IMR-90 (cell line): ENCODE data around the gene ZYG11B. TPM values are rescaled to one million over a fixed set of nuclear protein-coding genes. Genes with fewer than 3 reads are reported as not detected.

Source experiments
- ATAC-seq: fragments of 200-7000 bp; cut with Tn5 transposase; 2 replicates; pipeline ENCODE4 v1.9.1; 2020; ENCODE audit warnings: low read depth, mild to moderate bottlenecking, moderate library complexity
- BruUV-seq: library from RNA; stranded (reverse); fragments of 400-500 nt; replicated peaks from 2 replicates; lab custom pipeline; 2021; lab: Mats Ljungman, UMichigan
- CTCF ChIA-PET: fragments of 300-600 bp; formaldehyde crosslinking; extraction: SDS; loops from one replicate; lab custom pipeline; 2021; ENCODE audit warnings: antibody characterized with exemption; lab: Yijun Ruan, JAX
- POLR2A ChIA-PET: fragments of 300-600 bp; sonication (Branson Sonifier 250); formaldehyde crosslinking; loops from one replicate; lab custom pipeline; 2022; ENCODE audit warnings: antibody characterized with exemption; ENCODE audit not compliant: unreplicated experiment; lab: Charles Lee
- DNase-seq: peaks from one replicate; pipeline ENCODE4 v3.0.0; 2013
- H2AFZ ChIP-seq: replicated peaks from 2 replicates; pipeline ENCODE3; 2013; ENCODE audit warnings: low read length, mild to moderate bottlenecking; ENCODE audit not compliant: poor library complexity
- H2AK5ac ChIP-seq: 2 replicates; pipeline ENCODE4 v1.6.1; 2013; ENCODE audit warnings: low read depth, low read length, inconsistent platforms
- H2AK9ac ChIP-seq: replicated peaks from 2 replicates; pipeline ENCODE3; 2013; ENCODE audit warnings: mild to moderate bottlenecking, low read depth, low read length, moderate library complexity; ENCODE audit not compliant: poor library complexity
- H2BK120ac ChIP-seq: 2 replicates; pipeline ENCODE4 v1.6.1; 2013; ENCODE audit warnings: low read depth, low read length, inconsistent platforms
- H2BK15ac ChIP-seq: 3 replicates; pipeline ENCODE4 v1.6.1; 2013; ENCODE audit warnings: low read depth, low read length, inconsistent platforms
- H2BK20ac ChIP-seq: 2 replicates; pipeline ENCODE4 v1.6.1; 2013; ENCODE audit warnings: low read depth, mild to moderate bottlenecking, inconsistent platforms, low read length, moderate library complexity
- H2BK5ac ChIP-seq: 2 replicates; pipeline ENCODE4 v1.6.1; 2013; ENCODE audit warnings: mild to moderate bottlenecking, low read depth, low read length, inconsistent platforms; ENCODE audit not compliant: poor library complexity, severe bottlenecking
- H3K14ac ChIP-seq: replicated peaks from 2 replicates; pipeline ENCODE4 v1.6.1; 2013; ENCODE audit warnings: low read depth, low read length, inconsistent platforms
- H3K18ac ChIP-seq: 2 replicates; pipeline ENCODE4 v1.6.1; 2013; ENCODE audit warnings: low read depth, low read length, control low read depth
- H3K23ac ChIP-seq: 2 replicates; pipeline ENCODE4 v1.6.1; 2013; ENCODE audit warnings: low read depth, low read length, inconsistent platforms
- H3K27ac ChIP-seq: 2 replicates; pipeline ENCODE4 v1.5.1; 2013; ENCODE audit warnings: mild to moderate bottlenecking, control low read depth, low read length; ENCODE audit not compliant: insufficient read depth
- H3K27me3 ChIP-seq: 2 replicates; pipeline ENCODE4 v1.6.1; 2013; ENCODE audit warnings: low read length; ENCODE audit not compliant: control insufficient read depth, insufficient read depth
- H3K36me3 ChIP-seq: 2 replicates; pipeline ENCODE4 v1.6.1; 2013; ENCODE audit warnings: low read length, mixed read lengths; ENCODE audit not compliant: control insufficient read depth, insufficient read depth
- H3K4ac ChIP-seq: 2 replicates; pipeline ENCODE4 v1.6.1; 2013; ENCODE audit warnings: low read depth, low read length, inconsistent platforms
- H3K4me1 ChIP-seq: 2 replicates; pipeline ENCODE4 v1.6.1; 2013; ENCODE audit warnings: low read length, mixed read lengths; ENCODE audit not compliant: control insufficient read depth, insufficient read depth
- H3K4me2 ChIP-seq: 2 replicates; pipeline ENCODE4 v1.6.1; 2013; ENCODE audit warnings: low read depth, mild to moderate bottlenecking, control low read depth, low read length, moderate library complexity
- H3K4me3 ChIP-seq: 2 replicates; pipeline ENCODE4 v1.5.1; 2013; ENCODE audit warnings: low read depth, mild to moderate bottlenecking, control low read depth, low read length, moderate library complexity; ENCODE audit not compliant: insufficient read depth
- H3K56ac ChIP-seq: 2 replicates; pipeline ENCODE4 v1.6.1; 2013; ENCODE audit warnings: low read length, inconsistent platforms; ENCODE audit not compliant: insufficient read depth; ENCODE audit errors: extremely low read depth
- H3K79me1 ChIP-seq, 2 experiments: 2 replicates each; pipeline ENCODE4 v1.6.1; 2013; ENCODE audit warnings: low read length in 2 of 2, inconsistent platforms in 1 of 2, low read depth in 1 of 2
- H3K9ac ChIP-seq: 2 replicates; pipeline ENCODE4 v1.6.1; 2013; ENCODE audit warnings: low read depth, low read length, control low read depth
- H3K9me1 ChIP-seq: 2 replicates; pipeline ENCODE4 v1.6.1; 2013; ENCODE audit warnings: low read length, inconsistent platforms; ENCODE audit not compliant: insufficient read depth
- H3K9me3 ChIP-seq: 2 replicates; pipeline ENCODE4 v1.6.1; 2013; ENCODE audit warnings: low read length; ENCODE audit not compliant: control insufficient read depth, insufficient read depth
- H4K20me1 ChIP-seq: 2 replicates; pipeline ENCODE4 v1.6.1; 2013; ENCODE audit warnings: low read length, inconsistent platforms; ENCODE audit not compliant: insufficient read depth
- H4K5ac ChIP-seq: 2 replicates; pipeline ENCODE4 v1.6.1; 2013; ENCODE audit warnings: mild to moderate bottlenecking, low read depth, low read length, control low read depth
- H4K8ac ChIP-seq, 2 experiments: 2 replicates each; pipeline ENCODE4 v1.6.1; 2013; ENCODE audit warnings: low read depth in 2 of 2, low read length in 2 of 2, control low read depth in 1 of 2, inconsistent platforms in 1 of 2
- H4K91ac ChIP-seq: 2 replicates; pipeline ENCODE4 v1.6.1; 2013; ENCODE audit warnings: low read depth, low read length, inconsistent platforms; ENCODE audit not compliant: insufficient read depth
- BHLHE40 ChIP-seq: fragments of 150-350 bp; IDR thresholded peaks from 2 replicates; pipeline ENCODE4 v1.6.1; 2016; ENCODE audit warnings: mild to moderate bottlenecking, low read depth, low read length
- CHD1 ChIP-seq: IDR thresholded peaks from 2 replicates; pipeline ENCODE4 v1.6.1; 2012; ENCODE audit warnings: low read depth, low read length, improper control_type of control experiment
- MAFK ChIP-seq: IDR thresholded peaks from 2 replicates; pipeline ENCODE4 v1.6.1; 2012; ENCODE audit warnings: low read depth, low read length, improper control_type of control experiment
- MAZ ChIP-seq: IDR thresholded peaks from 2 replicates; pipeline ENCODE4 v1.6.1; 2012; ENCODE audit warnings: low read depth, mild to moderate bottlenecking, low read length, improper control_type of control experiment, moderate library complexity, borderline replicate concordance
- MXI1 ChIP-seq: IDR thresholded peaks from 2 replicates; pipeline ENCODE4 v1.6.1; 2012; ENCODE audit warnings: low read depth, mild to moderate bottlenecking, low read length, moderate library complexity, borderline replicate concordance
- NFE2L2 ChIP-seq: fragments of 150-350 bp; IDR thresholded peaks from 2 replicates; pipeline ENCODE4 v1.6.1; 2016; ENCODE audit warnings: low read depth, mild to moderate bottlenecking, low read length
- RAD21 ChIP-seq: IDR thresholded peaks from 2 replicates; pipeline ENCODE4 v1.6.1; 2012; ENCODE audit warnings: low read length, improper control_type of control experiment
- SMC3 ChIP-seq: fragments of 150-350 bp; IDR thresholded peaks from 2 replicates; pipeline ENCODE4 v1.6.1; 2016; ENCODE audit warnings: low read depth, mild to moderate bottlenecking, antibody characterized with exemption, low read length, moderate library complexity
- WGBS, 2 experiments: methylation state at CpG; one replicate each; pipeline versions ENCODE4 v1.1.5 to v1.1.7; 2013; ENCODE audit warnings: missing lambda C conversion rate in 2 of 2; ENCODE audit not compliant: insufficient read length in 1 of 2; ENCODE audit errors: extremely low coverage in 2 of 2; 5-methylcytosine and 5-hydroxymethylcytosine counted together
- dilution Hi-C: fragments of 300-500 bp; cut with HindIII; formaldehyde crosslinking; loops from one replicate; pipeline ENCODE4 v1.14.3; 2018; ENCODE audit warnings: low sequenced_read_pairs; ENCODE audit not compliant: unreplicated experiment
- in situ Hi-C: fragments of 300-500 bp; cut with MboI; formaldehyde crosslinking; loops from 3 replicates; pipeline ENCODE4 v1.14.3; 2019; ENCODE audit warnings: low sequenced_read_pairs, inconsistent platforms, mixed read lengths
- intact Hi-C: fragments of 100-400 bp; cut with micrococcal nuclease; formaldehyde crosslinking; loops from 2 replicates; pipeline ENCODE4 v1.10.0; 2022
- polyA plus RNA-seq, 3 experiments: library from polyadenylated mRNA; depleted of rRNA; stranded (reverse); fragments of >200 nt; gene quantifications; 2 replicates each; pipeline ENCODE4 v1.2.3, GENCODE V29; 2012; ENCODE audit warnings: low replicate concordance in 1 of 3
- total RNA-seq: library from RNA; depleted of rRNA; stranded (reverse); fragments of >200 nt; gene quantifications from 2 replicates; pipeline ENCODE4 v1.2.3, GENCODE V29; 2012
- TF ChIP-seq, protein P1 (sequence below): fragments of 150-350 bp; IDR thresholded peaks from 2 replicates; pipeline ENCODE4 v1.6.1; 2016; ENCODE audit warnings: low read depth, mild to moderate bottlenecking, low read length, moderate library complexity, borderline replicate concordance

The ZYG11B gene
- total and polyA plus RNA-seq, 2 of the 4 experiments (the other 2 are of a cell fraction) = 8.1 to 55.2 TPM

DNA sequence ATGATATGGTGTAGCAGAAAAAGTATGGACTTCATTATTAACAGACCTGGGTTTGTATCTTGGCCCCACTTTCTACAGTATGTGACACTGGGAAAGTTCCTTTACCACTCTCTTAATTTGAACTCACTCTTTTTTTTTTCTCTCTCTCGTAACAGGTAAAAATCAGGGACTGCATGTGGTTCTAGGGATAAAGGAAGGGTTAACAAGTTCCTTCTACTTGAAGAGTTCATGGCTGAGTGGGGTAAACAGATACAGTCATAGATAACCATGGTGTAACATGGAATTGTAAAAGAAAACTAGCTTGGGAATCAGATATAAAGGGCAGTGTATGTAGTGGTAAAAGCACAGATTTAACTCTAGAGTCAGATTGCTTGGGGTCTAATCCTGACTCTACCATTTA lies 21.2 kb downstream of the ZYG11B start:
- H3K4me2 ChIP-seq = no peak overlapping the region
- H3K36me3 ChIP-seq = no peaks in the 10 kb centered on the region
- CTCF ChIA-PET = interaction anchor here (1.0 to 1.1 kb wide), 2 partner anchors 46 to 61 kb away, joined by 3 read pairs; no protein-coding TSS in a partner anchor
- BruUV-seq = no TSS peak
- no peaks in the 10 kb centered on the region for H3K9me3 ChIP-seq
- no peak overlapping the region for H3K18ac ChIP-seq
- intact Hi-C loops = loop anchor here (5.0 kb wide), 1 partner anchor 45 kb away; no protein-coding TSS in a partner anchor
- no peak overlapping the region for H2BK20ac ChIP-seq
- no peak overlapping the region for H3K56ac ChIP-seq
- no peak overlapping the region for H4K5ac ChIP-seq
- H2BK15ac ChIP-seq = no peak overlapping the region
- H2AK5ac ChIP-seq = no peak overlapping the region
- WGBS, 2 experiments = no CpG with 5 or more reads among the region's 1 CpG
- POLR2A ChIA-PET = no interaction called here
- no peak overlapping the region; the same call in 1 of the 2 replicates for H3K23ac ChIP-seq
- TF ChIP-seq MXI1 (no peak), SMC3 (no peak), MAZ (no peak), NFE2L2 (no peak), BHLHE40 (no peak), MAFK (no peak), RAD21 (no peak), CHD1 (no peak)
- TF ChIP-seq, protein P1, sequence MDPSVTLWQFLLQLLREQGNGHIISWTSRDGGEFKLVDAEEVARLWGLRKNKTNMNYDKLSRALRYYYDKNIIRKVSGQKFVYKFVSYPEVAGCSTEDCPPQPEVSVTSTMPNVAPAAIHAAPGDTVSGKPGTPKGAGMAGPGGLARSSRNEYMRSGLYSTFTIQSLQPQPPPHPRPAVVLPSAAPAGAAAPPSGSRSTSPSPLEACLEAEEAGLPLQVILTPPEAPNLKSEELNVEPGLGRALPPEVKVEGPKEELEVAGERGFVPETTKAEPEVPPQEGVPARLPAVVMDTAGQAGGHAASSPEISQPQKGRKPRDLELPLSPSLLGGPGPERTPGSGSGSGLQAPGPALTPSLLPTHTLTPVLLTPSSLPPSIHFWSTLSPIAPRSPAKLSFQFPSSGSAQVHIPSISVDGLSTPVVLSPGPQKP = no peak
- H3K27me3 ChIP-seq = no peaks in the 10 kb centered on the region
- H4K91ac ChIP-seq = no peak overlapping the region
- H3K9ac ChIP-seq = no peak overlapping the region
- dilution Hi-C loops = no loop called here
- peaks cover 8% of the 10 kb centered on the region for H3K9me1 ChIP-seq
- H3K4me1 ChIP-seq = peaks cover 10% of the 10 kb centered on the region
- no peak overlapping the region for H4K8ac ChIP-seq
- ATAC-seq = no peak
- H3K14ac ChIP-seq = no peak overlapping the region
- H4K20me1 ChIP-seq = peaks cover 13% of the 10 kb centered on the region
- no peak overlapping the region for H3K4me3 ChIP-seq
- no peak overlapping the region for H2BK5ac ChIP-seq
- H3K4ac ChIP-seq = no peak overlapping the region
- in situ Hi-C loops = no loop called here
- H3K79me1 ChIP-seq = peaks cover 17 to 67% of the 10 kb centered on the region in 2 experiments
- H2BK120ac ChIP-seq = no peak overlapping the region
- peak; percentile 23 for DNase-seq
- no peak overlapping the region for H2AK9ac ChIP-seq
- no peak overlapping the region for H2AFZ ChIP-seq
- no peak overlapping the region for H3K27ac ChIP-seq
